ENCODE data around the gene ZNF628.
A peak's percentile ranks its signal among the peaks of the same experiment; 100 is the strongest.

ZNF628 gene

DNA sequence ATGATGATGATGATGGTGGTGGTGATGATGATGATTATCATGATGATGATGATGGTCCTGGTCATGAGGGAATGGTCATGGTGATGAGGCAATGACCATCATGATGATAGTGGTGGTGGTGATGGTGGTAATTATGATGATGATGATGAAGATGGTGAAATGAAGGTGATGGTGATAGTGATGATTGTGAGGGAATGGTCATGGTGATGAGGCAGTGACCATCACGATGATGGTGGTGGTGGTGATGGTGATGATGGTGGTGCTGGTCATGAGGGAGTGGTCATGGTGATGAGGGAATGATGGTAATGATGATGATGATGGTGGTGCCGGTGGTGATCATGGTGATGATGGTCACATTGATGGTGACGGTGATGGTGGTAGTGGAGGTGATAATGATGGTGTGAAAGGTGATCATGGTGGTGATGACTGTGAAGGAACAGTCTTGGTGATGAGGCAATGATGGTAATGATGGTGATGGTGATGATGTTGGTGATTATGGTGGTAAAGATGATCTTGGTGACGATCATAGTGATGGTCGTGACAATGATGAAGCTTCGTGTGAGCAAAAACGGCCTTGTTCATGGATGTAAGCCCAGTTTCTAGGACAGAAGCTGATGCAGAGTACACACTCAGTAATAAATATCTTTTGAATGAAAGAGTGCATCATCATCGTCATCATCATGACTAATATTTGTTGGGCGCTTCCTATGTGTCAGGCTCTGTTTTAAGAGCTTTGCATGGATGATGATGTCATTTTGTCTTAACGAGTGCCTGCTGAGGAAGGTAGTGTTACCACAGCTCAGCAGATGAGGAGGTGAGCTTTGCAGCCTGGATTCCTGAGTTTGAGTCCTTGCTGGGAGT, 43.3 kb downstream of the ZNF628 start:
- H3K4me3 ChIP-seq (ENCODE audit: low read length) = no peak overlapping the region
- no peak overlapping the region for H3K4me2 ChIP-seq (ENCODE audit: low read length)
- no peaks in the 10 kb centered on the region for H3K36me3 ChIP-seq (ENCODE audit: insufficient read depth, low read length)
- H3K9ac ChIP-seq (ENCODE audit: low read depth, low read length) = no peak overlapping the region
- H3K4me1 ChIP-seq (ENCODE audit: control insufficient read depth, insufficient read depth, low read length) = peaks cover 30% of the 10 kb centered on the region
- no peaks in the 10 kb centered on the region for H3K27me3 ChIP-seq (ENCODE audit: control insufficient read depth, insufficient read depth, low read length)
- H3K9me3 ChIP-seq (replicated peaks; ENCODE audit: low read length) = no peaks in the 10 kb centered on the region

DNA sequence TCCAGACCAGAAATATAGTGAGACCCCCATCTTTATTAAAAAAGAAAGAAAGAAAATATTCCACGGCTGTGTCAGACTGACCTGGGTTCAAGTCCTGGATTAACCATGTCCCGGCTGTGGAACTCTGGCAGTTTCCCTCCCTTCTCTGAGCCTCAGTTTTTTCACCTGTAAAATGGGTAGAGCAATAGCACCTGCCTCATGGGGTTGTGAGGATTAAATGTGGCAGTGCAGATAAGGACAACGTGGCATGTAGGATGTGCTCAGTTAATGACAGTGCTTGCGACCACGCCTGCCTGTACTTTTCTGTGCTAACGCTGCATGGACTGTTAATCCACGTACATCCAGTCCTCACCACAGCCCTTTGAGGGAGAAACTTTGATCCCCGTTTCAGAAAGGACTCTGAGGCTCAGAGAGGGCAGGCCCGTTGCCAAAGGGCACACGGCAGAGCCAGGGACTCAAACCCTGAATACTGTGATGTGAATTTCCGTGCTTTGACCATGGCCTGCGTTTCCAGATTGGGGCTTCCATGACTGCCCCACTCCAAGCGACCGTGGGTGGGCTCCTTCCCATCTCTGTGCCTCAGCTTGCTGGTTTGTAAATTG, 44.4 kb downstream of the ZNF628 start:
- H3K9me3 ChIP-seq (replicated peaks; ENCODE audit: low read length) = no peaks in the 10 kb centered on the region
- no peak overlapping the region for H3K4me3 ChIP-seq (ENCODE audit: low read length)
- H3K27me3 ChIP-seq (ENCODE audit: control insufficient read depth, insufficient read depth, low read length) = no peaks in the 10 kb centered on the region
- H3K36me3 ChIP-seq (ENCODE audit: insufficient read depth, low read length) = no peaks in the 10 kb centered on the region
- peaks cover 30% of the 10 kb centered on the region for H3K4me1 ChIP-seq (ENCODE audit: control insufficient read depth, insufficient read depth, low read length)
- H3K4me2 ChIP-seq (ENCODE audit: low read length) = no peak overlapping the region
- peak overlapping the region; percentile 47 for H3K9ac ChIP-seq (ENCODE audit: low read depth, low read length)

DNA sequence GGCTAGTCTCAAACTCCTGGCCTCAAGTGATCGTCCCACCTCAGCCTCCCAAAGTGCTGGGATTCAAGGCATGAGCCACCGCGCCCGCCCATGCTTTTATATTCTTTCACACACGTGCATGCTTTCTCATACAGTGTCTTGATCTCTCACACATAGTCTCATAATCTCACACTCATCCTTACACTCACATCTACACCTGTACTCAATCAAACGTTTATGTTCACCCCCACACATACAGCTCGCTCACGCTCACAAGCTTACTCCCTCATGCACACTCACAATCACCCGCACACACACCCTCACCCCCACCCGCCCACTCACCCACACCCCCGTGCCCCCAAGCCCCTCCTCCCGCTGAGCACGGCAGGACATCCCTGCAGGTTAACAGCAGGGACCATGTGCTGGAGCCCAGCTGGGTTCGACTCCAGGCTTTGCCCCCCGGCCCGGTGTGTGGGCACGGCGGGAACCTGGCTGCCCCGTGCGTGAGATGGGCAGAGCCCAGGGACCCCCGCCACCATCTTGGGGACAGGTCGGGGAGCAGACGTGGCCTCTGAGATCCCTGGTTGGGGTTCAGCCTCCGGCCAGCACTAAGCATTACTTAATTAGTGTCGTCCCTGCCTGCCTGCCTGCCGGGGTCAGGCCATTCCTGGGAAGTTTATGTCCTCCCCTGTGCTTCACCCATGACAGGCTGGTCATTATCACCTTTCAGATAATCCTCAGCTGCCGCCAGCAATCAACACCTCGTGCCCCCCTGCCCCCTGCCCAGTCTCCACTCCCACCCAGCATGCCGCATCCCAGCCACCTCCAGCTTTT, 49.1 kb downstream of the ZNF628 start:
- Histone ChIP-seq H3K4me2 (ENCODE audit: low read length) (no peak overlapping the region), H3K4me1 (ENCODE audit: control insufficient read depth, insufficient read depth, low read length) (peaks cover 24% of the 10 kb centered on the region), H3K9me3 (replicated peaks; ENCODE audit: low read length) (no peaks in the 10 kb centered on the region), H3K36me3 (ENCODE audit: insufficient read depth, low read length) (no peaks in the 10 kb centered on the region), H3K9ac (ENCODE audit: low read depth, low read length) (no peak overlapping the region), H3K27me3 (ENCODE audit: control insufficient read depth, insufficient read depth, low read length) (no peaks in the 10 kb centered on the region), H3K4me3 (ENCODE audit: low read length) (no peak overlapping the region)

DNA sequence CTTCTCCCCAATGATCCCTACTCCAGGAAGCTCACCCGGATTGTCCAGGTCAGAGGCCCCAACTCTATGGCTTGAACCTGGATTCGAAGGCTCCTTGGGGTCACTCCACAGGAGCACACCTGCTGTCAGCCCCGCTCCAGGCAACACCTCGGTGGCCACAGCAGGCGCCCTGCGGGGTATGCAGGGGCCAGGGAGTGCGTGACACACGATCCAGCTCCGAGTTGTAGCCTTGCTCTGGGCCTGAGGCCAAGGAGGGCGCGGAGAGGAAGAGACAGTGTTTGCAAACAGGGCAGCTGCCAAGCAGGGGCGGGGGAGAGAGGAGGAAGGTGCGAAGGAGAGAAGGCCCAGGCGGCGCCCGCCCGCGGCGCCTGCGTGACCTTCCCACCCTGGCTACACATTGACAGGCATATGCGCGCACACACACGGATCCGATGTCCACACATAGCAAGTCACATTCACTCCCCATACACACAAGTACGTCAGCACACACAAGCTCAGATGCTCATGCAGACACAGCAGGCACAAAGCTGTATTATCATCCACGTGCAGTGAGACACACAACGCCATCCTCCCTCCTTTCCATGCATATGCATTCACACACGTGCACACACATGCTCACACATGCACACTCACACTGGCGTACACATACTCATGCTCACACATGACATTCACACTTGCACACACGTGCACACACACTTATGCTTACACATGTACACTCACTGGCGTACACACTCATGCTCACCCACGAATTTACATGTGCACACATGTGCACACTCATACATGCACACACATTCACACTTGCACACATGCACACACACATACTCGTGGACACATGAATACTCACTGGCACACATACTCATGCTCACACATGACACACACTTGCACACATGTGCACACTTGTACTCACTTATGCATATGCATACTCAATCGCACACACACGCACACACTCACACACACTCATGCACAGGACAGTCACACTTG, 50.1 kb downstream of the ZNF628 start:
- H3K4me3 ChIP-seq (ENCODE audit: low read length) = no peak overlapping the region
- no peak overlapping the region for H3K9ac ChIP-seq (ENCODE audit: low read depth, low read length)
- no peaks in the 10 kb centered on the region for H3K9me3 ChIP-seq (replicated peaks; ENCODE audit: low read length)
- peaks cover 14% of the 10 kb centered on the region for H3K4me1 ChIP-seq (ENCODE audit: control insufficient read depth, insufficient read depth, low read length)
- peak overlapping the region; percentile 31 for H3K4me2 ChIP-seq (ENCODE audit: low read length)
- no peaks in the 10 kb centered on the region for H3K27me3 ChIP-seq (ENCODE audit: control insufficient read depth, insufficient read depth, low read length)
- no peaks in the 10 kb centered on the region for H3K36me3 ChIP-seq (ENCODE audit: insufficient read depth, low read length)

DNA sequence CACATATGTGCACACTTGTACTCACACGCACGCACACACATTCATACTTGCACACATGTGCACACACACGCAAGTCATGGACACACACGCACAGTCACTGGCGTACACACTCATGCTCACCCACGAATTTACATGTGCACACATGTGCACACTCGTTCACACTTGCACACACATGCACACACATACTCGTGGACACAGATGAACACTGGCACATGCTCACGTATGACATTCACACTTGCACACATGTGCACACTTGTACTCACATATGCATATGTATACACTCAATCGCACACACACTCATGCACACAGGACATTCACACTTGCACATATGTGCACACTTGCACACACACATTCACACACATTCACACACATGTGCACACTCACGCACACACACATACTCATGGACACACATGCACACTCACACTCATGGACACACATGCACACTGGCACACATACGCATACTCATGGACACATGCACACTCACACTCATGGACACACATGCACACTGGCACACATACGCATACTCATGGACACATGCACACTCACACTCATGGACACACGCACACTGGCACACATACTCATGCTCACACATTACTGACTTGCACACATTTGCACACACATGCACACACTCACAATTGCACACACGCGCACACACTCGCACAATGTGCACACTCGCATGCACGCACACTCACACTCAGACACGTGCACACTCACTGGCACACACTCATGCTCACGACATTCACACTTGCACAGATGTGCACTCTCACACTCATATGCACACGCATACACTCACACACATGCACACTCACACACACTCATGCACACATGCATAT, 51.0 kb downstream of the ZNF628 start:
- no peaks in the 10 kb centered on the region for H3K27me3 ChIP-seq (ENCODE audit: control insufficient read depth, insufficient read depth, low read length)
- H3K36me3 ChIP-seq (ENCODE audit: insufficient read depth, low read length) = no peaks in the 10 kb centered on the region
- H3K4me2 ChIP-seq (ENCODE audit: low read length) = no peak overlapping the region
- H3K4me1 ChIP-seq (ENCODE audit: control insufficient read depth, insufficient read depth, low read length) = peaks cover 8% of the 10 kb centered on the region
- no peak overlapping the region for H3K9ac ChIP-seq (ENCODE audit: low read depth, low read length)
- H3K4me3 ChIP-seq (ENCODE audit: low read length) = no peak overlapping the region
- no peaks in the 10 kb centered on the region for H3K9me3 ChIP-seq (replicated peaks; ENCODE audit: low read length)

DNA sequence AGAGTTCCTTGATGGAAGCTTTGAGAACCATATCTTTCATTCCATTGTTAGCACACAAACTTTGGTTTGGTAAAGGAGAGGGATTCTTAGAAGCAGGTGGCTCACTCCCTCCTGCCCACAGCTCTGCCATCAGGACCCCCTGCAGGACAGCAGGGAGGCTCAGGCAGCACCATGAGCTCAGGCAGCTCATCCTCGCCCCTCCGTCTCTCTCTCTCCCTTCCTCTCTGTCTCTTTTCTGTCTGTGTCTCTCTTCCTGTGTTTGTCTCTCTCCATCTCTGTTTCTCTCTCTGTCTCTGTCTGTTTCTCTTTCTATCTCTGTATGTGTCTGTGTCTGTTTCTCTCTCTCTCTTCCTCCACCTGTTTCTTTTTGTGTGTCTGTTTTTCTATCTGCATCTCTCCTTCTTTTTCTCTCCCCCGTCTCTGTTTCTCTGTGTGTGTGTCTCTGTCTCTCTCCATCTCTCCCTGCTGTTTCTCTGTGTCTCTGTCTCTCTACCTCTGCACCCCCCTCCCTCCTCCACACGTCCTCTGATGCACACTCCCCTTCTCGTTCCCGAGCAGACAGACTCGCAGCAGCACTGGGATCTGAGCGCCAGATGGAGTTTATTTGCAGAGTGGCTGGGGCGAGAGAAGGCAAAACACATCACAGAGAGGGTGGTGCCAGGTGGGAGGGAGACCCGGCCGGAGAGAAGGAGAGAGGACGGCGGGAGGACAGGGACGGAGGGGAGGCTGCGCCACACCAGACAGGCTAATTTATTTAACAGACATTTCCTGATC, 51.8 kb downstream of the ZNF628 start:
- H3K4me2 ChIP-seq (ENCODE audit: low read length) = no peak overlapping the region
- no peaks in the 10 kb centered on the region for H3K36me3 ChIP-seq (ENCODE audit: insufficient read depth, low read length)
- peaks cover 8% of the 10 kb centered on the region for H3K4me1 ChIP-seq (ENCODE audit: control insufficient read depth, insufficient read depth, low read length)
- H3K27me3 ChIP-seq (ENCODE audit: control insufficient read depth, insufficient read depth, low read length) = no peaks in the 10 kb centered on the region
- no peak overlapping the region for H3K4me3 ChIP-seq (ENCODE audit: low read length)
- no peaks in the 10 kb centered on the region for H3K9me3 ChIP-seq (replicated peaks; ENCODE audit: low read length)
- H3K9ac ChIP-seq (ENCODE audit: low read depth, low read length) = no peak overlapping the region

DNA sequence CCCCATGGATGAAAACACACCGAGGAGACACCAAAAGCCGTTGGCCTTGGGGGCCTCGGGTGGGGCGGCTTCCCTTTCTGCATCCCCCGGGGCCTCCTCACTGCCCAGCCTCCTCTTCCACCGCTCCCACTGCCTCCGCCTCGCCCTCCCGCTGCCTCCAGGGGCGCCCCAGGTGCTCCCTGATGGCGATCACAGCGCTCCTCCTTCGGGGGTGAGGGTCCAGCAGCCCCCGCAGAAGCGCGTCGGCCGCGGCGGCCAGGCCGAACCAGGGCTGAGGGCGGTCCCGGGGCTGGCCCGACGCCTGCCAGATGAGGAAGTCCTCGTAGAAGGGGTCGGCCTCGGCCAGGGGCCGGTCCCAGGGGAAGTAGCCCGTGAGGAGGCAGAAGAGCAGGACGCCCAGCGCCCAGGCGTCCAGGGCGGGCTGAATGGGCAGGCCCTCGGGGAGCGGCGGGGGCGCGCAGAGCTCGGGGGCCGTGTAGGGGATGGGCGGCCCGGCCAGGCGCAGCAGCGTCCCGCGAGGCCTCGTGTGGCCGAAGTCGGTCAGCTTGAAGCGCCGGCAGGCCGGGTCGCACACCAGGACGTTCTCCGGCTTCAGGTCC, 53.3 kb downstream of the ZNF628 start:
- Histone ChIP-seq H3K4me1 (ENCODE audit: control insufficient read depth, insufficient read depth, low read length) (peaks cover 8% of the 10 kb centered on the region), H3K4me2 (ENCODE audit: low read length) (no peak overlapping the region), H3K27me3 (ENCODE audit: control insufficient read depth, insufficient read depth, low read length) (no peaks in the 10 kb centered on the region), H3K9ac (ENCODE audit: low read depth, low read length) (no peak overlapping the region), H3K36me3 (ENCODE audit: insufficient read depth, low read length) (no peaks in the 10 kb centered on the region), H3K9me3 (replicated peaks; ENCODE audit: low read length) (no peaks in the 10 kb centered on the region), H3K4me3 (ENCODE audit: low read length) (no peak overlapping the region)

DNA sequence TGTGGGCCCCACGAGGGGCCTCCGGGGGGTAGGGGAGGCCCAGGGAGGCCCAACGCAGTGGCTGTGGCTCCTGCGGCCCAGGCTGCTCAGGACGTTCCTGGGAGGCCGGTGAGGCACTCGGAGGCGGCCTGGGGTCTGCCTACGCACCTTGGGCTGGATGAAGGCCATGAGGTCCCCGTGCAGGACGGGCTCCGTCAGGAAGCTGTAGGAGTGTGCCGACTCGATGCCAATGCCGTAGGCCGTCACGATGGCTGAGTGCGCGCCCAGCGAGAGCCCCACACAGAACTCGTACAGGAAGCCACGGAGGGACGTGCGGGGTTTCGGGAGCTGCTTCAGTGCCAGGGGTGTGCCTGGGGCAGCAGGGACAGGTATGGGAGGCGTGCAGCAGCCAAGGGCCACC, 54.6 kb downstream of the ZNF628 start:
- peaks cover 8% of the 10 kb centered on the region for H3K4me1 ChIP-seq (ENCODE audit: control insufficient read depth, insufficient read depth, low read length)
- no peaks in the 10 kb centered on the region for H3K9me3 ChIP-seq (replicated peaks; ENCODE audit: low read length)
- no peak overlapping the region for H3K4me2 ChIP-seq (ENCODE audit: low read length)
- no peaks in the 10 kb centered on the region for H3K27me3 ChIP-seq (ENCODE audit: control insufficient read depth, insufficient read depth, low read length)
- H3K4me3 ChIP-seq (ENCODE audit: low read length) = no peak overlapping the region
- H3K9ac ChIP-seq (ENCODE audit: low read depth, low read length) = no peak overlapping the region
- H3K36me3 ChIP-seq (ENCODE audit: insufficient read depth, low read length) = no peaks in the 10 kb centered on the region
